RWPE1 (cell line): ENCODE measurements around the gene FAM13C.
"Not testable (repeated sequence)": the region's sequence is repeated elsewhere in the genome, so short reads cannot be mapped to it uniquely, and the experiment has no call there.

Experiments
- CTCF ChIA-PET: fragments of 350-600 bp; sonication (Branson Sonifier 250); formaldehyde crosslinking; extraction: SDS; loops from one replicate; lab custom pipeline; 2021; lab: Yijun Ruan, JAX
- POLR2A ChIA-PET: fragments of 400-600 bp; formaldehyde crosslinking; extraction: SDS; loops from one replicate; lab custom pipeline; 2020; ENCODE audit warnings: antibody characterized with exemption; ENCODE audit not compliant: low non-redundant PET; lab: Yijun Ruan, JAX
- DNase-seq: peaks from one replicate; pipeline ENCODE4 v3.0.0; 2012; ENCODE audit warnings: low spot score
- H3K27ac ChIP-seq: fragments of 450-650 bp; 2 replicates; pipeline ENCODE4 v1.5.1; 2017
- TF ChIP-seq, protein P1 (sequence below): fragments of 450-650 bp; conservative IDR thresholded peaks from 2 replicates; pipeline ENCODE4 v1.5.1; 2017; ENCODE audit warnings: low read depth, mild to moderate bottlenecking

The FAM13C gene

DNA sequence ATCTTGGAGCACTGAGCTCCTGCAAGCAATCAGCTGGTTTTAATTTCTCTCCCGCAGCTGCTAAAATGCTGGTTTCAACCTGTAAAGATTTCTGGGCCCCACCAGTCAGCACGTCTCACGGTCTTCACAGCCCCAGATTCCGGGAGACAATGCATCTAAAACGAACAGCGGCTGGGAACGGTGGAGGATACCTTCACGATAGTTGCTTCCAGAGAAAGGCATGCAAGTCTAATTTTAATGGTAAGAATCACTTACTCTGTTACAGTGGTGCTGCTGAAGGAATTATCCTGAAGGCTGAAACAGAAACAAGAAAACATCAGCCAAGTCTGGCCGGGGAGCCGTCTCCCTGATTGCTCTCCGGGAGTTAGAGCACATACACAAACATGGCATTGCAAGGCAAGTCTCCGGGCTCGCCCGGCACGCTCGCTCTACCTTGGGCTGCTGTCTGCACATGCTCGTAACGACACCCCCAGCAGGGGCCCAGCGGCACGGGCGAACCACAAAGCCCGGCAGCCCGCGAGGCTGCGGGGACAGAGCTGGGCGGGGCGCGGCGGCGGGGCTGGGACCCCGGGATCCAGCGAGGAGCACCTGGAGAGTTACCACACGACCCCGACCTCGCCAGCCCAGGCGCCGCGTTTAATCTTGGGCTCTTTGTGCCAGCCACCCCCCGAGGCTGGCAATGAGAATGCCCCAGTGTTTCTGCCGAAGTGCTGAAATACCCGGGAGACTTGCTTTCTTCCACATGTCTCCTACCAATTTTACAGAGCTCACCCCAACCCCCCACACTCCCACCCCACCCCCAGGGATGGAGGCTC, at the start of gene FAM13C:
Gene FAM13C (minus strand): TSS at position 406 of the 815 bp plus-strand sequence. CDS start 89 bp downstream, at position 317.
- H3K27ac ChIP-seq, result peak within 1 kb of the TSS; percentile 25
- TF ChIP-seq, protein P1, sequence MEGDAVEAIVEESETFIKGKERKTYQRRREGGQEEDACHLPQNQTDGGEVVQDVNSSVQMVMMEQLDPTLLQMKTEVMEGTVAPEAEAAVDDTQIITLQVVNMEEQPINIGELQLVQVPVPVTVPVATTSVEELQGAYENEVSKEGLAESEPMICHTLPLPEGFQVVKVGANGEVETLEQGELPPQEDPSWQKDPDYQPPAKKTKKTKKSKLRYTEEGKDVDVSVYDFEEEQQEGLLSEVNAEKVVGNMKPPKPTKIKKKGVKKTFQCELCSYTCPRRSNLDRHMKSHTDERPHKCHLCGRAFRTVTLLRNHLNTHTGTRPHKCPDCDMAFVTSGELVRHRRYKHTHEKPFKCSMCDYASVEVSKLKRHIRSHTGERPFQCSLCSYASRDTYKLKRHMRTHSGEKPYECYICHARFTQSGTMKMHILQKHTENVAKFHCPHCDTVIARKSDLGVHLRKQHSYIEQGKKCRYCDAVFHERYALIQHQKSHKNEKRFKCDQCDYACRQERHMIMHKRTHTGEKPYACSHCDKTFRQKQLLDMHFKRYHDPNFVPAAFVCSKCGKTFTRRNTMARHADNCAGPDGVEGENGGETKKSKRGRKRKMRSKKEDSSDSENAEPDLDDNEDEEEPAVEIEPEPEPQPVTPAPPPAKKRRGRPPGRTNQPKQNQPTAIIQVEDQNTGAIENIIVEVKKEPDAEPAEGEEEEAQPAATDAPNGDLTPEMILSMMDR, result no peak
- ChIA-PET POLR2A (no interaction called here), CTCF (no interaction called here)
- peak; percentile 35 for DNase-seq

- POLR2A ChIA-PET, result no interaction called here
- TF ChIP-seq, protein P1, result no peak
- H3K27ac ChIP-seq, result no peak overlapping the region
- CTCF ChIA-PET, result no interaction called here
- DNase-seq, result no peak
Measured at GRCh38 chr10:59405235-59405634, 42.9 kb upstream of the FAM13C start.

DNA sequence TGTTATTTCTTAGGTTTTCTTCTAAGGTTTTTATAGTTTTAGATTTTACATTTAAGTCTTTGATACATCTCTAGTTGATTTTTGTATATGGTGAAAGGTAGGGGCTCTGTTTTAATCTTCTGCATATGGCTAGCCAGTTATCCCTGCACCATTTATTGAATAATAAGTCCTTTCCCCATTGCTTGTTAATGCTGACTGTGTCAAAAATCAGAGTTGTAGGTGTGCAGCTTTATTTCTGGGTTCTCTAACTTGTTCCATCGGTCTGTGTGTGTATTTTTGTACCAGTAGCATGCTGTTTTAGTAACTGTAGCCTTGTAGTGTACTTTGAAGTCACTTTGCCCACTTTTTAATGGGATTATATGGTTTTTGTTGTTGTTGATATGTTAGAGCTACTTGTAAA, 37.9 kb upstream of the FAM13C start:
- no peak for DNase-seq
- CTCF ChIA-PET, result no interaction called here
- POLR2A ChIA-PET, result no interaction called here
- TF ChIP-seq, protein P1, result no peak
- H3K27ac ChIP-seq, result no peak overlapping the region

DNA sequence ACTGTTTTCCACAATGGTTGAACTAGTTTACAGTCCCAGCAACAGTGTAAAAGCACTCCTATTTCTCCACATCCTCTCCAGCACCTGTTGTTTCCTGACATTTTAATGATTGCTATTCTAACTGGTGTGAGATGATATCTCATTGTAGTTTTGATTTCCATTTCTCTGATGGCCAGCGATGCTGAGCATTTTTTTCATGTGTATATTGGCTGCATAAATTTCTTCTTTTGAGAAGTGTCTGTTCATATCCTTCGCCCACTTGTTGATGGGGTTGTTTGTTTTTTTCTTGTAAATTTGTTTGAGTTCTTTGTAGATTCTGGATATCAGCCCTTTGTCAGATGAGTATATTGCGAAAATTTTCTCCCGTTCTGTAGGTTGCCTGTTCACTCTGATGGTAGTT, 37.0 kb upstream of the FAM13C start:
- POLR2A ChIA-PET, CTCF ChIA-PET, H3K27ac ChIP-seq, DNase-seq: not testable (repeated sequence)

DNA sequence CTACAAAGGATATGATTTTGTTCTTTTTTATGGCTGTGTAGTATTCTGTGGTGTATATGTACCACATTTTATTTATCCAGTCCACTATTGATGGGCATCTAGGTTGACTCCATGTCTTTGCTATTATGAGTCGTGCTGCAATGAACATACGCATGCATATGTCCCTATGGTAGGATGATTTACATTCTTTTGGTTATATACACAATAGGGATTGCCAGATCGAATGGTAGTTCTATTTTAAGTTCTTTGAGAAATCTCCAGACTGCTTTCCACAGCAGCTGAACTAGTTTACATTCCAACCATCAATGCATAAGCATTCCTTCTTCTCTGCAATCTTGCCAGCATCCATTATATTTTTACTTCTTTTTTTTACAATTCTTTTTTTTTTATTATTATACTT, 35.6 kb upstream of the FAM13C start:
- no peak overlapping the region for H3K27ac ChIP-seq
- TF ChIP-seq, protein P1, result no peak
- ChIA-PET CTCF (no interaction called here), POLR2A (no interaction called here)
- DNase-seq, result no peak

DNA sequence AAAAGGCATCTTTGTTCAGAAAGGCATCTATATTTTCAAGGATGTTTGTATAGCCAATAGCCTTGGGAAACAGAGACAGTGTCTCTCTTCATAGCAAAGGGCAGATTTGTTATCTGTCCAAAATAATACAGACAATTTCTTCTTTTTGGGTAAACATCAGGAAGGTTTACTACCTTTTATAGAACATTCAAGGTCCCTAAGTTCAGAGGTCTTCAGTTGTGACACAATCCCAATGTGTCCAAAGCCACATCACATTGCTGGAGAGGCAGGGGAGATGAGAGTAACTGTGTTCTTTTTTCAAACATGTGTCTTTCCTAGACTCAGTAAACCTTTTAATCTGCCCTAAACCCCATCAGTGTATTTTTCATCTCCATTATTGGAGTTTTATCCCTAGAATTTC, 33.6 kb upstream of the FAM13C start:
- ChIA-PET POLR2A (no interaction called here), CTCF (no interaction called here)
- H3K27ac ChIP-seq, result no peak overlapping the region
- TF ChIP-seq, protein P1, result no peak
- no peak for DNase-seq

GRCh38 chr10:59393349-59393748, 31.0 kb upstream of the FAM13C start:
- no peak for DNase-seq
- TF ChIP-seq, protein P1, result no peak
- CTCF ChIA-PET, result interaction anchor here (0.6 kb wide), 1 partner anchor 103 kb away, joined by 4 read pairs; no protein-coding TSS in a partner anchor
- POLR2A ChIA-PET, result no interaction called here
- H3K27ac ChIP-seq, result no peak overlapping the region
